ENCODE measurements around the gene AXIN1. TPM values are rescaled to one million over a fixed set of nuclear protein-coding genes. Genes with fewer than 3 reads are reported as not detected.
"Not testable (repeated sequence)": the region's sequence is repeated elsewhere in the genome, so short reads cannot be mapped to it uniquely, and the experiment has no call there.

The AXIN1 gene
- total RNA-seq, 1 experiment from 2014 or later, result 26.9 TPM

GRCh38 chr16:268141-269053 lies 84.1 kb downstream of the AXIN1 start:
- intact Hi-C loops (cut with micrococcal nuclease), result no loop called here
- BruUV-seq (replicated peaks), result no TSS peak
- POLR2A ChIA-PET (ENCODE audit: unreplicated experiment), result no interaction called here
- no peak overlapping the region for H3K9ac ChIP-seq (ENCODE audit: low read length)
- no peaks in the 10 kb centered on the region for H3F3A ChIP-seq (ENCODE audit: low read length, unreplicated experiment)
- no peaks in the 10 kb centered on the region for H3K36me3 ChIP-seq (ENCODE audit: low read depth, low read length)
- no peak overlapping the region for H3K4me3 ChIP-seq (ENCODE audit: low read length)
- no peaks in the 10 kb centered on the region for H4K20me1 ChIP-seq (ENCODE audit: low read length)
- H3K4me2 ChIP-seq (ENCODE audit: low read length), result peak overlapping the region; percentile 16; the same call in 1 of the 2 replicates
- ATAC-seq (no peak), DNase-seq (no peak)
- no peak overlapping the region for H2AFZ ChIP-seq (ENCODE audit: low read length)
- no peaks in the 10 kb centered on the region for H3K79me2 ChIP-seq (ENCODE audit: low read length)
- no peaks in the 10 kb centered on the region for H3K4me1 ChIP-seq (ENCODE audit: insufficient read depth, low read length)
- H3K9me2 ChIP-seq (replicated peaks; ENCODE audit: low read length), result no peaks in the 10 kb centered on the region
- CTCF ChIA-PET, result no interaction called here
- TF ChIP-seq CTCF (conservative IDR thresholded peaks at IDR 0.05; ENCODE audit: low read depth, low read length) (no peak), EZH2phosphoT487 (IDR thresholded peaks at IDR 0.05; ENCODE audit: borderline replicate concordance, low read length) (no peak), EZH2 (IDR thresholded peaks at IDR 0.05; ENCODE audit: low read length, unreplicated experiment) (no peak)
- H3K9me3 ChIP-seq (ENCODE audit: low read length), result no peaks in the 10 kb centered on the region
- H3K27me3 ChIP-seq (ENCODE audit: low read length), result no peaks in the 10 kb centered on the region
- H3K27ac ChIP-seq (ENCODE audit: low read length), result no peak overlapping the region

- DNase-seq; H3K9me2 ChIP-seq (replicated peaks; ENCODE audit: low read length); intact Hi-C loops (cut with micrococcal nuclease); H3K4me2 ChIP-seq (ENCODE audit: low read length); BruUV-seq (replicated peaks); H3K27me3 ChIP-seq (ENCODE audit: low read length); H3K79me2 ChIP-seq (ENCODE audit: low read length); H3K9ac ChIP-seq (ENCODE audit: low read length); ATAC-seq; POLR2A ChIA-PET (ENCODE audit: unreplicated experiment); H3K9me3 ChIP-seq (ENCODE audit: low read length); H3K4me1 ChIP-seq (ENCODE audit: insufficient read depth, low read length); H3F3A ChIP-seq (ENCODE audit: low read length, unreplicated experiment); H3K27ac ChIP-seq (ENCODE audit: low read length); H3K36me3 ChIP-seq (ENCODE audit: low read depth, low read length); H2AFZ ChIP-seq (ENCODE audit: low read length); CTCF ChIA-PET; H3K4me3 ChIP-seq (ENCODE audit: low read length); H4K20me1 ChIP-seq (ENCODE audit: low read length): not testable (repeated sequence)
Measured at GRCh38 chr16:267562-267961, 85.0 kb downstream of the AXIN1 start.

- no peaks in the 10 kb centered on the region for H3F3A ChIP-seq (ENCODE audit: low read length, unreplicated experiment)
- no peak overlapping the region for H3K4me2 ChIP-seq (ENCODE audit: low read length)
- H2AFZ ChIP-seq (ENCODE audit: low read length), result no peak overlapping the region
- ChIA-PET CTCF (no interaction called here), POLR2A (ENCODE audit: unreplicated experiment) (no interaction called here)
- ATAC-seq (no peak), DNase-seq (no peak)
- H3K27ac ChIP-seq (ENCODE audit: low read length), result no peak overlapping the region
- H4K20me1 ChIP-seq (ENCODE audit: low read length), result no peaks in the 10 kb centered on the region
- no peaks in the 10 kb centered on the region for H3K27me3 ChIP-seq (ENCODE audit: low read length)
- no peaks in the 10 kb centered on the region for H3K79me2 ChIP-seq (ENCODE audit: low read length)
- H3K36me3 ChIP-seq (ENCODE audit: low read depth, low read length), result no peaks in the 10 kb centered on the region
- H3K4me1 ChIP-seq (ENCODE audit: insufficient read depth, low read length), result no peaks in the 10 kb centered on the region
- no peaks in the 10 kb centered on the region for H3K9me3 ChIP-seq (ENCODE audit: low read length)
- no peaks in the 10 kb centered on the region for H3K9me2 ChIP-seq (replicated peaks; ENCODE audit: low read length)
- TF ChIP-seq EZH2phosphoT487 (IDR thresholded peaks at IDR 0.05; ENCODE audit: borderline replicate concordance, low read length), result no peak
- TF ChIP-seq CTCF (conservative IDR thresholded peaks at IDR 0.05; ENCODE audit: low read depth, low read length), result no peak
- no peak for TF ChIP-seq EZH2 (IDR thresholded peaks at IDR 0.05; ENCODE audit: low read length, unreplicated experiment)
- no peak overlapping the region for H3K4me3 ChIP-seq (ENCODE audit: low read length)
- no peak overlapping the region for H3K9ac ChIP-seq (ENCODE audit: low read length)
- no TSS peak for BruUV-seq (replicated peaks)
- intact Hi-C loops (cut with micrococcal nuclease), result no loop called here
Measured at GRCh38 chr16:266258-267164, 86.0 kb downstream of the AXIN1 start.

Measured in PC-3 (cell line).